Measurements from ENCODE around the gene GYS2. TPM values are rescaled to one million over a fixed set of nuclear protein-coding genes. Genes with fewer than 3 reads are reported as not detected.
A peak's percentile ranks its signal among the peaks of the same experiment; 100 is the strongest.

Gene GYS2
- total RNA-seq, 1 donor from 2014 or later = not detected

DNA sequence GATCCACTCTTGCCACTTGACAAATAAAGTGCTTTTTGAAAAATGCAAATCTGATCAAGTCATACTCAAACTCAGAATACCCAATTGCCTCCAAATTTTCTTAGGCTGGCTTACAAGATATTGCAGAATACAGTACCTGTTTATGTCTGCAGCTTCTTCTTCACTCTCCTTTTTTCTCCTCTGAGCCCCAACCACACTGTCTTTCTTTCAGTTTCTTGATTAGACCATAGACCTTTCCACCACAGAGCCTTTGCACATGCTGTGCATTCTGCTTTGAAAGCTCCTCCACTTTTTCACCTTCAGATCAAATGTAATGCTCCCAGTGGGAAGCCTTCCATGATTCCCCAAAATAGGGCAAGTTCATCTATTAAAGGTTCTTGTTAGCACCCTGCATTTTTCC is 13.9 kb upstream of the GYS2 start:
- Mint-ChIP-seq H3K36me3 (ENCODE audit: unreplicated experiment) (no peaks in the 10 kb centered on the region), H3K4me3 (ENCODE audit: unreplicated experiment) (no peak overlapping the region), H3K27me3 (ENCODE audit: unreplicated experiment) (no peaks in the 10 kb centered on the region), H3K27ac (ENCODE audit: unreplicated experiment) (no peak overlapping the region), H3K9me3 (ENCODE audit: unreplicated experiment) (peaks cover 1% of the 10 kb centered on the region), H3K4me1 (ENCODE audit: low read depth, unreplicated experiment) (no peaks in the 10 kb centered on the region)
- TF ChIP-seq, protein P1, sequence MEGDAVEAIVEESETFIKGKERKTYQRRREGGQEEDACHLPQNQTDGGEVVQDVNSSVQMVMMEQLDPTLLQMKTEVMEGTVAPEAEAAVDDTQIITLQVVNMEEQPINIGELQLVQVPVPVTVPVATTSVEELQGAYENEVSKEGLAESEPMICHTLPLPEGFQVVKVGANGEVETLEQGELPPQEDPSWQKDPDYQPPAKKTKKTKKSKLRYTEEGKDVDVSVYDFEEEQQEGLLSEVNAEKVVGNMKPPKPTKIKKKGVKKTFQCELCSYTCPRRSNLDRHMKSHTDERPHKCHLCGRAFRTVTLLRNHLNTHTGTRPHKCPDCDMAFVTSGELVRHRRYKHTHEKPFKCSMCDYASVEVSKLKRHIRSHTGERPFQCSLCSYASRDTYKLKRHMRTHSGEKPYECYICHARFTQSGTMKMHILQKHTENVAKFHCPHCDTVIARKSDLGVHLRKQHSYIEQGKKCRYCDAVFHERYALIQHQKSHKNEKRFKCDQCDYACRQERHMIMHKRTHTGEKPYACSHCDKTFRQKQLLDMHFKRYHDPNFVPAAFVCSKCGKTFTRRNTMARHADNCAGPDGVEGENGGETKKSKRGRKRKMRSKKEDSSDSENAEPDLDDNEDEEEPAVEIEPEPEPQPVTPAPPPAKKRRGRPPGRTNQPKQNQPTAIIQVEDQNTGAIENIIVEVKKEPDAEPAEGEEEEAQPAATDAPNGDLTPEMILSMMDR (IDR thresholded peaks at IDR 0.05; ENCODE audit: partially characterized antibody, unreplicated experiment) = no peak
- DNase-seq = no peak

DNA sequence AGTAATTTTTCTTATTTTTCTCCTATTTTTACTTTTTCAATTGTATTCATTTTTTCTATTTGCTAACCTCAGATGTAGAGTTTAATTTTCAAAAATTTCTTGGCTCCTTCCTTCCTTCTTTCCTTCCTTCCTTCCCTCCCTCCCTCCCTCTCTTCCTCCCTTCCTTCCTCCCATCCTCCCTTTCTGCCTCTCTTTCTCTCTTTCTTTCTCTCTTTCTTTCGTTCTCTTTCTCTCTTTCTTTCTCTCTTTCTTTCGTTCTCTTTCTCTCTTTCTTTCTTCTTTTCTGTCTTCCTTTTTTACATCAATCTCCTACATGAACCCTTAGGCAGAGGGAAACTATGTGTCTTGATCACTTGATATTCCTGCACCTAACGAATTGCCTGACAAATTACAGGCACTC is 12.4 kb upstream of the GYS2 start:
- Mint-ChIP-seq H3K4me3 (ENCODE audit: unreplicated experiment) (no peak overlapping the region), H3K27ac (ENCODE audit: unreplicated experiment) (no peak overlapping the region), H3K36me3 (ENCODE audit: unreplicated experiment) (no peaks in the 10 kb centered on the region), H3K27me3 (ENCODE audit: unreplicated experiment) (peaks cover 2% of the 10 kb centered on the region), H3K4me1 (ENCODE audit: low read depth, unreplicated experiment) (no peaks in the 10 kb centered on the region), H3K9me3 (ENCODE audit: unreplicated experiment) (peaks cover 1% of the 10 kb centered on the region)
- TF ChIP-seq, protein P1 (IDR thresholded peaks at IDR 0.05; ENCODE audit: partially characterized antibody, unreplicated experiment) = no peak
- DNase-seq = no peak

DNA sequence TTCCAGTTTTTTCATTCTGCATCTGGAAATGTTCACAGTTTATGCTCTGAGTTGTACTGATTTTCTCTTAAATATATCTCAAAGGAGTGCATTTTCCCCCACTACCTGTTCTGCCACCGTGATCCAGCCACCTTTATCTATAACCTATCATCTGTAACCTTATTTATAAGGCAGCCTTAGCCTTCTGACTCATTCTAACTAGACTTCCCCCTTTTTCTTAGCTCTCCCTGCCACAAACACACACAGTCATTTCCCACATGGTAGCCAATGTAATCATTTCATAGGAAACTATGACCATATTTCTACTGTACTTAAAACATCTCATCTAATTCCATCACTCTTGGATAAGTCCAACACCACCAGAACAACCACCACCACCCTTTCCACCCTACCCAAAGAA is 10.8 kb upstream of the GYS2 start:
- no peak overlapping the region for H3K27ac Mint-ChIP-seq (ENCODE audit: unreplicated experiment)

DNA sequence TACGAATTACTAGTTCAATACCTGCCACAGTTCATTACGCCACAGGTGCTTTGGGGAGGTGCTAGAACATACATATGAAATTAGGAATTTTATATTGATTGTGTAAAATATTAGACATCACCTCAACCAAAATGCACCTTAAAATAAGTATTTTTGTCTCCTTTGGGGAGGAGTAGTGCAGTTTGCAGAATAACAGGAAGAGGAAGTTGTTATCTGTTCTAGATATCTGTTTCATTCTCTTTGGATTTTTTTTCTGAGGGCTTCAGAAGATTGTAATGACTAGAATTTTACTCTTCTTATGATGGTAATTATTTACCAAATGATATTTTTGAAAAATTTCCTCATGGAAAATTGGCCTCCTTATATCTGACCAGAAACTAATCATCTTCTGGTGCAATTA is 9.9 kb upstream of the GYS2 start:
- no peaks in the 10 kb centered on the region for H3K36me3 Mint-ChIP-seq (ENCODE audit: unreplicated experiment)
- TF ChIP-seq, protein P1 (IDR thresholded peaks at IDR 0.05; ENCODE audit: partially characterized antibody, unreplicated experiment) = no peak
- no peak overlapping the region for H3K27ac Mint-ChIP-seq (ENCODE audit: unreplicated experiment)
- H3K27me3 Mint-ChIP-seq (ENCODE audit: unreplicated experiment) = peaks cover 2% of the 10 kb centered on the region
- no peaks in the 10 kb centered on the region for H3K4me1 Mint-ChIP-seq (ENCODE audit: low read depth, unreplicated experiment)
- no peak overlapping the region for H3K4me3 Mint-ChIP-seq (ENCODE audit: unreplicated experiment)
- no peak for DNase-seq
- no peaks in the 10 kb centered on the region for H3K9me3 Mint-ChIP-seq (ENCODE audit: unreplicated experiment)

More for the DNA sequence above, 10.8 kb upstream of the GYS2 start:
- DNase-seq = no peak
- TF ChIP-seq, protein P1 (IDR thresholded peaks at IDR 0.05; ENCODE audit: partially characterized antibody, unreplicated experiment) = no peak
- peaks cover 2% of the 10 kb centered on the region for H3K27me3 Mint-ChIP-seq (ENCODE audit: unreplicated experiment)
- H3K36me3 Mint-ChIP-seq (ENCODE audit: unreplicated experiment) = no peaks in the 10 kb centered on the region
- H3K9me3 Mint-ChIP-seq (ENCODE audit: unreplicated experiment) = peaks cover 1% of the 10 kb centered on the region
- H3K4me1 Mint-ChIP-seq (ENCODE audit: low read depth, unreplicated experiment) = no peaks in the 10 kb centered on the region
- no peak overlapping the region for H3K4me3 Mint-ChIP-seq (ENCODE audit: unreplicated experiment)

DNA sequence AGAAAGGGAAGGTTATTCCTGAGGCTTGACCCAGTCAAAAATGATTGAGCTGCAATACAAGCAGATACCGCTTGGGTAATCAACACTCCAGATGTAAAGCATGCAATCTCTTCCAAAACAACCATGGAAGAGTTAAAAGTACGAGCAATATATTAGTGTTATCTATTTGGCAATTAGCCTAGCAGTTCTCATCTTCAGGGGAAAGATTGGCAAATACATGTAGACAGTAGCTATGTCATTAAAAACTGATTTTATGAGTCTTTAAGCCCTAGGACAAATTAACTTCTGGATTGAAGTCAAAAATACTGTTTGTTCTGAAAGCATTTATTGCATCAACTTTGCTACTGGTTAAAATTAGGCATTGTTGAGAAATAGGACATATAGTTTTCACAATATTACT is 9.3 kb upstream of the GYS2 start:
- Mint-ChIP-seq H3K4me1 (ENCODE audit: low read depth, unreplicated experiment) (no peaks in the 10 kb centered on the region), H3K27ac (ENCODE audit: unreplicated experiment) (no peak overlapping the region), H3K36me3 (ENCODE audit: unreplicated experiment) (no peaks in the 10 kb centered on the region), H3K9me3 (ENCODE audit: unreplicated experiment) (no peaks in the 10 kb centered on the region), H3K4me3 (ENCODE audit: unreplicated experiment) (no peak overlapping the region), H3K27me3 (ENCODE audit: unreplicated experiment) (peaks cover 2% of the 10 kb centered on the region)
- DNase-seq = no peak
- TF ChIP-seq, protein P1 (IDR thresholded peaks at IDR 0.05; ENCODE audit: partially characterized antibody, unreplicated experiment) = peak; percentile 45
